GM19463 (cell line): Measurements from ENCODE around the gene STX5.
A peak's percentile ranks its signal among the peaks of the same experiment; 100 is the strongest.
"Not testable (repeated sequence)": the region's sequence is repeated elsewhere in the genome, so short reads cannot be mapped to it uniquely, and the experiment has no call there.

Source experiments
- ATAC-seq: cut with Tn5 transposase; IDR thresholded peaks from one replicate; pipeline ENCODE4 v1.9.1; 2021; ENCODE audit warnings: mild to moderate bottlenecking, moderate library complexity; ENCODE audit not compliant: unreplicated experiment

STX5 gene

DNA sequence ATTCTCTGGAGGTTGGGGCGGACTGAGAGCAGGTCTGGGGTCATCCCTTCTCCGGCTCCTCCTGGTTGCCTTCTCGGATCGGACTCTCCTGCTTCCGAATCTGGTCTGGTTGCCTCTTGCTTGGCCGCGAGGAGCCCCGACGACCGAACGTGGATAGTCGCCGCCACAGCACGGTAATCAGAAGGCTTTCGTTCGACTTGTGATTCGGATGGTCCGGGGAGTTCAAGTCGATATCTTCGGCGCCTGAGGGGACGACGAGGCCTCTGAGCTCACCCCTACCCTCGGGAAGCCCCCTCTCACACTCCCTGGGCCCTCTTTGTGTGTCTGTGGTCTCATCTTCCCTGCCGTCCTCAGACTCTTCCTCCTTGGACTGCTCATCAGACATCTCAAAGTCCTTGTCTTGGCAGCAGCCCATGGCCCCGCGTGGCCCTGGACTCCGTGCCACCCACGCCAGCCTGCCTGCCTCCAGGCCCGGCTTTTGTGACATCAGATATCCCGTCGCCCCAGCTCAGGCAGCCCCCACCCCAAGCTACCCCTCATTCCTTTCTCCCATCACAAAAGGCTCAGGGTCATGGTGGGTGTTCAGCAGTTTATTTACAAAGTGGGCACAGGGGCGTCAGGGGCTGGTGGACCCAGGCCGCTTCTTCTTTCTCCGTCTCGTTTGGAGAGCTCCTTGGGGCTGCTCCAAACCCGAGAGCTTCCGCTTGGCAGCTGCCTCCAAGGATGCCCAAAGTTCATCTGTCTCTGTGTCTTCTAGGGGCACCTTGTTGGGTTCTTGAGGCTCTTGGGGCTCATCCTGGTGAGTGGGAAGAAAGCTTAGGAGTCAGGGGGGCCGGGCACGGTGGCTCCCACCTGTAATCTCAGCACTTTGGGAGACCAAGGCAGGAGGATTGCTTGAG is 734 bp upstream of the STX5 start, which contains the start of gene TEX54:
Gene TEX54 (minus strand): TSS at position 506 of the 899 bp plus-strand sequence.
- no peak for ATAC-seq

- ATAC-seq = no peak
These were observed 839 bp downstream of the STX5 start for GRCh38 chr11:62830904-62831519.

DNA sequence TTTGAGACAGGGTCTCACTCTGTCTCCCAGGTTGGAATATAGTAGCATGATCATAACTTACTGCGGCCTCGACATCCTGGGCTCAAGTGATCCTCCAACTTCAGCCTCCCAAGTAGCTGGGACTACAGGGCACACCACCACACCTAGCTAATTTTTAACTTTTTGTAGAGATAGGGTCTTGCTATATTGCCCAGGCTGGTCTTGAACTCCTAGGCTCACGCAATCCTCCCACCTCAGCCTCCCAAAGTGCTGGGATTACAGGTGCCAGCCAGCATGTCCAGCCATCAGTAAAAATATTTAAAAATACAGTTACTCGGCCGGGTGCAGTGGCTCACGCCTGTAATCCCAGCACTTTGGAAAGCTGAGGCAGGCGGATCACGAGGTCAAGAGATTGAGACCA is 3.7 kb downstream of the STX5 start:
- not testable (repeated sequence) for ATAC-seq

- ATAC-seq = no peak
These were observed 8.2 kb downstream of the STX5 start for GRCh38 chr11:62823677-62824076.

DNA sequence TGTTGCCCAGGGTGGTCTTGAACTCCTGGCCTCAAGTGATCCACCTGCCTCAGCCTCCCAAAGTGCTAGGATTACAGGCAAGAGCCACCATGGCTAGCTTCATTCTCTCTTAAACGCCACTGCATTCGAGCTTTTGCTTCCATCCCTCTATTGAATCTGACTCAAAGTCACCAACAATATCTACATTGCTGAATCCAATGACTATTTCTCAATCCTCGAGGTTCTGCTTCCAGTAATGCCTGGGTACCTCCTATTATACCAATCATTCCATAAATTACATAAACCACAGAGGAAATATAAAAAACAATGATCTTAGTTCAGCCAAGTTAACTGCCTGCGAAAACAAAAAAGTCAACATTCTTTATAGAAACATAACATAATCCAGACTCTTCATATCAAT is 14.7 kb downstream of the STX5 start:
- ATAC-seq = no peak

GRCh38 chr11:62816557-62816956 is 15.3 kb downstream of the STX5 start:
- ATAC-seq = no peak

DNA sequence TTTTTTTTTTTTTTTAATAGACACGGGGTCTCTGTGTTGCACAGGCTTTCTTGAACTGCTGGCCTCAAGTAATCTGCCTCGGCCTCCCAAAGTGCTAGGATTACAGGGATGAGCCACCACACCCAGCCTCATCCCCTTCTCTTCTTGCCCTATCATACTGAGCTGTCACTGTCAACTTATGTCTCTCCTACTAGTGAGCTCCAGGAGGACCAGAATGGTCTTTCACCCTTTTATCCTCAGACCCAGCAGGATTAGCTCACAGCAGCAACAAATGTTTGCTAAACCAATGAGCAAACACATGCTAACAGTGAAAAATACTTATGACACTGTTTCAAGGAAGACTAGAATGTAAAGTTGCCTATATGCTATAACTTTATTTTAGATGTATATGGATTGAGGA is 20.2 kb downstream of the STX5 start:
- no peak for ATAC-seq

DNA sequence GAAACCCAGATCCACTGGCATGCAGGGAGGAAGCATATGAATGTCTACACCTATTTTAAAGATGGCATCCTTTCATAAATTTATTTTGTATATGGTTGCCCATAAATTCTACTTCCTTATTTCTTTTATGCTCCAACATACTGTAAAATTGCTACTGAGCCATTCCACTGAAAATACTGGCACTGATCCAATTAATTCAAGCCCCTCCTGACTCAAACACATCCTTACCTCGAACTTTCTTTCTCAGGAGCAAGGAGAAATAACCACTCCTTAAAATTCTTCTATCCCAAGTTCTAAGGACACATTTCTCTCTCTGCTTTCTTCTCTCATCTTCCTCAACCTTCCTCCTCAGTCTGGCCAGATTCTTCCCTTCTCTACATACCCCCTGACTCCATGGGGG is 21.1 kb downstream of the STX5 start:
- ATAC-seq = no peak

GRCh38 chr11:62806611-62807121 is 25.2 kb downstream of the STX5 start:
- ATAC-seq = no peak

DNA sequence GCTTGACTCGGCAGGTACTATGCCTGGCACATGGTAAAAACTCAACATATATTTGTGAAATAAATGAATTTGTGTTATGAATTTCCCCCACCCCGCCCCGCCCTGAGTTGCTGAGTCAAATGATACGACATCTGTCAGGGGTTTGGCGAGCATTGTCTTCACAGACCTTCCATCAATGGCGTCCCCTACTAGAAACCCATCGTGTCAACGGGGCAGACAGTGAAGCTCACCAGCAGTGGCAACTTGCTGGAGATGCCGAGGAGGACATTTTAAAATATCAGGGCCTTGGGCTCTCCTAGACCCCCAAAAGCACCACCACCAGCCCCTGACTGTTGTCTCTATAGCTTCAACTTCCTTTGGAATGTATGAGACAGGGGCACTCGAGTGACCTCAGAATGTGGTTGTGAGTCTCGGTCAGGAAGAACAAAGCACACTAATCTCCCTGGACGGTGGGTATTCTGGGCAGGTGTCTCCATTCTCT is 25.9 kb downstream of the STX5 start:
- no peak for ATAC-seq

- ATAC-seq = peak; percentile 78
These were observed 26.6 kb downstream of the STX5 start, which contains the start of gene NXF1 for GRCh38 chr11:62805076-62805892. TSS of gene NXF1 (minus strand) at chr11:62805440. CDS start at chr11:62805356, 84 bp downstream.

DNA sequence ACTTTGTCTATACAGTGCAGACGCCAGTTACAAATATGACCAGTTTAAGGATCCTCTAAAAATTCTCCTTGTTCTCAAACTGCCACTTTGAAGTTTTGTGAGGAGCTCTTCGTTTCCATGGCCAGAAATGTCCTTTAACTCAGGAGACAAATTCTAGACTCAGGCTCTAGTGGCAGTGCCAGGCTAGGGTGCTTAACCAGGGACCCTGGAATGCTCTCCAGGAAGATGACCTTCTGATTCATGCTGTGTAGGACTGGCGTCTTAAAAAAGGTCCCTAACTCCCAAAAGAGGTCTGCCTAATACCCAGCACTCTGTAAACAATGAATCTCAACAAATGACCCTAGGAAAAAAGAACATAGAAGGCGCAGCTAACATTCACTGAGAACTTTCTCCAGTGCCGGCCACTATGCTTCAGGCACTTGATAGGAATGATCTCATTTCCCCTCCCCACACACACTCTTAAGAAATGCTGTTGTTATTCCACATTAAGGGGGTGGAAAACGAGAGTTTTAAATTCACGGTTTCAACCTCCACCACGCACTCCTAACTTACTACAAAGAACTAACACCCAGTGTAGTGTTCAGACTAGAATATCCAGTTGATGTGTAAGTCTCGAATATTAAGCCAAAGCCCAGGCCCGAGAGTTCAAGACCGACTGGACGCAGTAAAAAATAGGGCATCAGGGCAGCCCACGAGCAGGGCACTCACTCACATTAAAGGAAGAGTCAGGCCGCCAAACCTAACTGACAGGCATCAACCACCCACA is 27.4 kb downstream of the STX5 start:
- ATAC-seq = peak; percentile 2

DNA sequence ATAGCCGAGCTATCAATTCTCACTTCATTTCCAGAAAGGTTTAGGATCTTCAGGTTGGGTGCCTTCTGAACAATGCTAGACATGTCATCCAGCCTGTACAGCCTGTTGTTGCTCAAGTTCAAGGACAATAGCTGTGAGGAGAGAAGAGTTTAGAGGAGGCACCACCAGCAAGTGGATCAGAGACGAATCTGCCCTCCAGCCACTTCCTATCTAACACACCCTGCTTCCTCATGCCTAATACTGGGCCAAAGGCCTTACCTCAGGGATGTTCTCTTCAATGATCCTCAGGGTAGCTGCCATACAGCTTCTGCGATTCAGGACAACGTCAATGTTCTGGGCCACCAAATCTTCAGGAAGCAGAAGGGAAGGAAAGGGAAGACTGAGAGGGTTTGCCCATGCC is 30.8 kb downstream of the STX5 start:
- ATAC-seq = no peak

DNA sequence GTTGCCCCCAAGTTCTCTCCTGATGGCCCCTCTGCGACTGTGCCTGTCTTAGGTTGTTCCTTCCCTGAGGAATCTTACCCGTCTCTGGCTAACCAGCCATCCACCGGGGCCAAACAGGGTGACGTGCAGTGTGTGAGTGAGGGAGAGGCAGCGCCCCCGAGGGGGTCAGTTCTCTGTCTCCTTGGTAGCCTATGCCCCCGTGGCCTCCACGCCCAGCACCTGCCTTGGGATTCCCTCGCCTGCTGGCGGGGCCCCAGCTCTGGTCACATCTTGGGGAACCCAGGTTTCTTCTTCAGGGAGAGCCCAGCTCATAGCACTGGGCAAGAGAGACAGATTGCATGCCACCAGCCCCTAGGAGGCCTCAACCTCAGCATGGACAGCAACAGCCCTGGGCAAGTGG is 32.4 kb downstream of the STX5 start:
- ATAC-seq = no peak

GRCh38 chr11:62796281-62796680 is 35.6 kb downstream of the STX5 start:
- no peak for ATAC-seq

GRCh38 chr11:62794201-62794775 is 37.6 kb downstream of the STX5 start:
- ATAC-seq = no peak

DNA sequence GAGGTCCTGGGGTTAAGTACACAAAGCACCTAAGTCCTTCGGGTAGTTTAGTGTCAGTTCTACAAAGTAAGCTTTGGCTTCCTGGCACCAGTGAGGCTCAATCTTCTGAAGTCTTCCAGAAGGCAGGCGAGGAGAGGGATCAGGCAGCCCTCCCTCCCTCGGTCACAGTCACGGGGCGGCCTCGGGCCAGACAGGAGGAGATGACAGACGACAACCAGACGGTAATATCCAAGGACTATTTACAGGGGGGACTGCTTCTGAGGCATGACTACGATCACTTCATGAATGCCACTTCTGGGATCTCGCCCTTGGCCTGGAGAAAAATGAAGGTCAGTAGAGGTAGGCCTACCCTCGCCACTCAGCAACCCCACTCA is 39.7 kb downstream of the STX5 start:
- no peak for ATAC-seq

DNA sequence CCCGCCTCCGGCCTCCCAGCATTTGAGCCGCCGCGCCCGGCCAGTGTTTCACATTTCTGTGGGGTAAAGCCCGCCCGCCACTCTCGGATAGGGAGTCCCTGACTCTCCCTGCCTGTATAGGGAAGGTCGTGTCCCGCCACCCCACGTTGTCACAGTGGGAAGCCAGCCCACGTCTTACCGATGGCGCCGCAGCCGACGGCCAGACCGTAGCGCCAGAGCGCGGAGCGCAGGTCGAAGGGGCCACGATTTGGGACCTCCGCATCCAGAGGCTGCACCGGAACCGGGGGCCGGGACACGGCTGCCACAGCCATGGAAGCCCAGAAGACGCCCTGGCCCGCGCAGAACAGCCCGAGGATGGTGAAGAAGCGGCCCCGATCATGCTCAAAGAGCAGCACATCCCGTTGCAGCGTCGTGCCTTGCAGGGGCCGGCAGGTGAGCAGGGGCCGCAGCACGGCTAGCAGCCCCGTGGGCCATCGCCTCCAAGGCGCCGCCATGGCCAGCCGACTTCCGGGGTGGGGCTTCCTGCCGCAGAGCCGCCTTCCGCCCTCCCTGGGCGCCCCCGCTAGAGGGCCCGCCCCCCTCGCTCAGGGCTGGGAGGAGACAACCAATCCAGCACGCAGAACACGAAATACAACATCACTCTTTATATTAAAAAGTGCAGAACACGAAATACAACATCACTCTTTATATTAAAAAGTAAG is 40.2 kb downstream of the STX5 start, which contains the start of gene TMEM223:
Gene TMEM223 (minus strand): TSS at position 506 of the 701 bp plus-strand sequence. CDS start 12 bp downstream, at position 494.
- peak; percentile 72 for ATAC-seq

DNA sequence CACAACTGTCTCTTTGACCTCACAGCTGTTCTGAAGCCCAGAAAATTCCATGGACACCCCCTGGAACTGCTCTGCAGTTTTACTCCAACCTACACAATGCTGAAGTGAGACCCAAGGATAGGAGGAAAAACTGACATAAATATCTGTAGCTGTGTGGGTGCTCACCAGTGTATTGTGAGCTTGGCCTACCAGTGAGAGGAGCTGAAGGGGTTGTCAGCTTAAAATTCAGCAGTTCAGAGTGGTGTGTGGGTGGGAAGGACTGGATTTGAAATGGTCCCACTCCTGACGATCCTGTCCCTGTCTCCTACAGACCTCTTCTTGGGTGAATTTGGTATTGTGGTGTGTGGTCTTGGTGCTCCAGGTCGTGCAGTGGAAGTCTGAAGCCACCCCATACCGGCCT is 42.3 kb downstream of the STX5 start:
- ATAC-seq = no peak
